ENCODE data around the gene AKAP9.
"Not testable (repeated sequence)": the region's sequence is repeated elsewhere in the genome, so short reads cannot be mapped to it uniquely, and the experiment has no call there.

The AKAP9 gene

DNA sequence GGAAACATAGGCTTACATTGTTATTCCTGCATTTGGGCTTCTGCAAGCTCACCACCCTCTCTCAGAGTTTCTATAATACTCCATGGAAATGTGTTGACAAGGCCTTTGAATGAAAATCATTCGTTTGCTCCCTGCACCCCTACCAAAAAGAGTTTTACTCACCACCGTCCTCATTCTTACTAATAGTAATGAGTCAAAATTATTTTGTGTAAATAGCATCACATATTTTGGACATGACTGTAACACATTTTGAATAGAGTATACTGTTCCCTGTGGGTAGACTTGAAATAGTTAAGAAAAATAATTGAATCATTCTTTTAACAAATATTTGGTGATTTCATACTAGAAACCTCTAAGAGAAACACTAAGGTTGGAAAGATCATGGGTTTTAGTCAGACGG is 84.6 kb downstream of the AKAP9 start:
- DNase-seq = no peak

DNA sequence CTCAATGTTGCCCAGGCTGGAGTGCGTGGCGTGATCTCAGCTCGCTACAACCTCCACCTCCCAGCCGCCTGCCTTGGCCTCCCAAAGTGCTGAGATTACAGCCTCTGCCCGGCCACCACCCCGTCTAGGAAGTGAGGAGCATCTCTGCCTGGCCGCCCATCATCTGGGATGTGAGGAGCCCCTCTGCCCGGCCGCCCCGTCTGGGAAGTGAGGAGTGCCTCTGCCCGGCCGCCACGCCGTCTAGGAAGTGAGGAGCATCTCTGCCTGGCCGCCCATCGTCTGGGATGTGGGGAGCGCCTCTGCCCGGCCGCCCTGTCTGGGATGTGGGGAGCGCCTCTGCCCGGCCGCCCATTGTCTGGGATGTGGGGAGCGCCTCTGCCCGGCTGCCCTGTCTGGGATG is 86.0 kb downstream of the AKAP9 start:
- DNase-seq = not testable (repeated sequence)

DNA sequence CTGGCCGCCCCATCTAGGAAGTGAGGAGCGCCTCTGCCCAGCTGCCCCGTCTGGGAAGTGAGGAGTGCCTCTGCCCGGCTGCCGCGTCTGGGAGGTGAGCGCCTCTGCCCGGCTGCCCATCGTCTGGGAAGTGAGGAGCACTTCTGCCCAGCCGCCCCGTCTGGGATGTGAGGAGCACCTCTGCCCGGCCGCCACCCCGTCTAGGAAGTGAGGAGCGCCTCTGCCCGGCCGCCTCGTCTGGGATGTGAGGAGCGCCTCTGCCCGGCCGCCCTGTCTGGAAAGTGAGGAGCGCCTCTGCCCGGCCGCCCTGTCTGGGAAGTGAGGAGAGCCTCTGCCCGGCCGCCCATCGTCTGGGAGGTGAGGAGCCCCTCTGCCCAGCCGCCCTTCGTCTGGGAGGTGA is 86.5 kb downstream of the AKAP9 start:
- not testable (repeated sequence) for DNase-seq

DNA sequence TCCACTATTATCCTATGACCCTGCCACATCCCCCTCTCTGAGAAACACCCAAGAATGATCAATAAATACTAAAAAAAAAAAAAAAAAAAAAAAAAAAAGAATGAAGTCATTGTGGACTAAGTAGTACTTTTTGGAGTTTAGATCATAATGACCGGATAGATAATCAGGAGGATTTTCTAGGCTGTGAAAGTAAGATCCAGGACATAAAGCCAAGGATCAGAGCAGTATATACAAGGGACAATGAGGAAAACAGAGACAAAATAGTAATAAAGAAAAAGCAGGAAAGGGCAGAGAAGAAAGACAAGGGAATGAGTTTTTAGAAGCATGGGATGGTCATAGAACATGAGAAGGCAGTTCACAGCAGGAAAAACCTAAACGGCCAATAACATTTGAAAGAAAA is 87.6 kb downstream of the AKAP9 start:
- DNase-seq = no peak

DNA sequence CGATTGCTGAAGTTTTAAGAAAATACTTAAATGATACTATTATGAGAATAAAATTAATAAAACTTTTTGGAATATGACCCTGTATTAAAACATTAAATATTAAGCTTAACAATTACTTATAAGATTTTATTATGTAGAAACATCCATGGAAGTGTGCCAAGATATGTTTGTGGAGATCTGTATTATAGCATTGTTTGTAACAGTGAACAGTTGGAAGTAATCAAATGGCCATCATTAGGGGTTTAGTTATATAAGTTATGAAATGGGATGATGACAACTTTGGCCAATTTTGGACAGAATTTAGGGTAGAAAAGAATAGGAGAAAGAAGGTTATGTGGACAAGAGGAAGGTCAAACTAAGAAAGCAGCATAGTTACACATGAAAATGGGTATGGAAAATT is 88.0 kb downstream of the AKAP9 start:
- no peak for DNase-seq

DNA sequence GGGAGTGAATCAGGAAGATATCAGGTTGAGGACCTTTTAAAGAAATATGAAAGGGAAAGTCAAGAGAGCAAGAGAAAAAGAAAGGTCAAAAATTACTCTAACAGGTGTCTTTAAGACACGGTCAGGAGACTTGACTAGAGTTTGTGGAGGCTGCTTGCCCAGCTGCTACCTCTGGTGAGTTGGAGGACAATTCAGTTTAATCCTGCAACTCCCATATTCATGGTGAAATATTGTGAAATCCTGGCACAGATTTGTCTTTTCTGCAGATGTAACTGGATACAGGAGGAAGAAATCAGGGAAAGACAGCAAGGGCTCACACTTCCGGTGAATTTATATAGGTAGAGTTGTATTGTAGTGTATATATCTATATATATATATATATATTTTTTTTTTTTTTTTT is 93.5 kb downstream of the AKAP9 start:
- DNase-seq = no peak

DNA sequence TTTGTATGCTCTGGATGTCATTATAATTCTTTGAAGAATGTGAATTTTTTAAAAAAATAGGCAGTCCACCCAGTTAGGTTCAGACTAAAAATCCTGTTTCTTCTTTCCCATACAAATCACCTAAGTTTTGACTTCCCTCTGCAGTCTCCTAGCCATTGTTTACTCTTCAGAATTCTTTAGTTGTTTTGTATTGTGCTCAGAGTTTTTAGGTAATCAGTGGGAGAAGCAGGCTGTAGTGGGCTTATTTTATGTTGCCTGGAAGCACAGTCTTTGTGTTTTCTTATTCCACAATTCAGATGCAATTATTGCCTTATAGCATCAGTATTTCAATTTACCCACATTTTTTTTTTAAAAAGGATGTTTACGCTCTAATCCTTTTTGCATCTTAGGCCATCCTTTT is 94.9 kb downstream of the AKAP9 start:
- no peak for DNase-seq

DNA sequence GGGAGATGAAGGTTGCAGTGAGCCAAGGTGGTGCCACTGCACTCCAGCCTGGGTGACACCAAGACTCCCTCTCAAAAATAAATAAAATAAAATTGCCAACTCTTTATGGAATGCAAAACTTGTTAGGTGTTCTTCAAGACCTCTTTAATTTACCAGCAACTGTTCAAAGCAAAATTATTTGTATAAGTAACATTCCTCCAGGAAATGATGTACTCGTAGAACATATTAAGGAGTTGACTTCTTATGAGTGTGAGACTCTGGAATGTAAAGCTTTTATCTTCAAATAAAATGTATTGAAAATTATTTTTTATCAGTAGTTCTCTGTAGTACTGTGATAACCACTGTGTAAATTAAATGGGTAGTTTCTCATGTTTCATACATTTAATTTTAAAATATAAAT is 99.2 kb downstream of the AKAP9 start:
- DNase-seq = no peak

DNA sequence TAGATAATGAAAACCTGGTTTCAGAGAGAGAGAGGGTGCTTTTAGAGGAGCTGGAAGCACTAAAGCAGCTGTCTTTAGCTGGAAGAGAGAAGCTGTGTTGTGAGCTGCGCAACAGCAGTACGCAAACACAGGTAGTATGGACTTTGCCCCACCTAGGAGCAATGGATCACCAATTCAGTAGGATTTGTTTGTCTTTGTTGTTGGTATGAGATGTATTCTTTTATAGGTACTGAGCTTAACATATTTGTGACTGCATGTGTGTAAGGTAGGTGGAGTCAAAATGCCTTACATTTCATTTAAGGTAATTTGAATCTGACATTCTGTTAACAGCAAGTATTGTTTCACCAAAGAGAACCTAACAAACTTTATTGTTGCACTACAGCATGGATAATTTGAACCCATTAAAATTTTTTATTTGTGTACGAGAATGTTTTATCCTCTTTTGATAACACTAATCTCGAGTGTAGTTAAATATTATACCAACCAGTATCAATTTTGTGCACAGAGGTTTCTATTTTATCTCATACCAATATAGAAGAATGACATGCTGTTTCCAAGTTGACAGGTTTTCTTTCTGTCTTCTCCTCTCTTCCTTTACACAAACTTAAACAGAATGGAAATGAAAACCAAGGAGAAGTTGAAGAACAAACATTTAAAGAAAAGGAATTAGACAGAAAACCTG is 101.5 kb downstream of the AKAP9 start:
- DNase-seq = no peak

DNA sequence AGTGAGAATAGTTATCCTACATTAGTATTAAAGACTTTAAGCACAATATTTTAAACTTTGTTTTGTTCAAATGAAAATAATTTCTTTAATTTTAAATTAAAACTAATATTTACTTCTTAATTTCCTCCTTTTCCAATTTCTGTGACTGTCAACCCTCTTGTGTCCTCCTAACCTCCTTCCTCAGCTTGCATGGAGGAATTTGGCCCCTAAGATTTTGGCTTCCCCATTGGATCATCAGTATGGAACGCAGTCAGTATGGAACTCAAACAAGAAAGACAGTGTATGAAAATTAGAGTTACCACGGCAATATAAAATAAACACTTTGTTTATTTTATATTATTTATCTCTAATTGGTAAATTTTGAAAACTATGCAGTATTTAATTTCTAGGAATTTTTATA is 102.4 kb downstream of the AKAP9 start:
- DNase-seq = no peak

DNA sequence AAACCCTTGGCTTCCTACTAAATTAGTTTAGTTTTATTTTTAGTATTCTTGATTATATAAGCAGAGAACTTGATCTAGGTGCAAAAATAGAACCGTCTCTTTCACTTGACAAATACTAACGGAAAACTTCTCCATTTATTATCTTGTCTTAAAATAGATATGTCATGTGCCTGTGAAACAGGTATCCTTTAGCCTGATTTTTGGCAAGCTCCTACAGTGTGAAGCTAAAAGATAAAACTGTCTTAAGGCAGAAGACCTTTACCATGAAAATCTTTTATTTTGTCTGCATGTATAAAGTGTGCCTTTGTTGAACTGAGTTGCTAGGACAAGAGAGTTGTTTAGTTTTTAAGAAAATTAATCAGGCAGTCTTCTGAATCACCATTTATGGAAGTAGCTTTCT is 103.0 kb downstream of the AKAP9 start:
- DNase-seq = no peak

DNA sequence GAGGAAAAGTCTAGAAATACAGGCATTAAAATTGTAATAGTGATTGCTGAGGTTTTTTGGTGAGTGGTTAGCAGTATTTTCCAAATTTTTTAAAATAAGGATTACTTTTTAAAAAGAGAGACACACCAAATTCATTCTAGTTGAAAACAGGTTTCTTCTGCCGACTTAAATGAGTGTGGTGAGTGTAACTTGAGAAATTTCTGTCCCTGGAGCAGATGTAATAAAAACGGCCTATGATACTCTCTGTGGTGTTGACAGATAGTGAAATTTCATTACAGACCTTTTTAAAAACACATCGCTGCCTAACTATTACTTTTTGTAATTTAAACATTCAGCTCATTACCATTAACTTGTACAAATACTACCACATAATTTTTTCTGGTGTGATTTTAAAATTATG is 103.5 kb downstream of the AKAP9 start:
- no peak for DNase-seq

DNA sequence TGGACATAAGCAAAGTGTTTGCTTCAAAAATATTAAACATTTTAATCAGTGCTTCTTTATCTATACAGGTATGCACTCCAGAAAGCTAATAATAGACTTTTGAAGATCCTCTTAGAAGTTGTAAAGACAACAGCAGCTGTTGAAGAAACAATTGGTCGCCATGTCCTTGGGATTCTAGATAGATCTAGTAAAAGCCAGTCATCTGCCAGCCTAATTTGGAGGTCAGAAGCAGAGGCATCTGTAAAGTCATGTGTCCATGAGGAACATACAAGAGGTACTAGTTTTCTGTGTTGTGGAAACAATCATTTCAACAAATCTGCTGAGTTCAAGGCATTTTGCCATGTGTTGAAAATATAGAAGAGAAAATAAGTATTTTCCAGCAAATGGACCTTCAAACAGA is 104.3 kb downstream of the AKAP9 start:
- no peak for DNase-seq

DNA sequence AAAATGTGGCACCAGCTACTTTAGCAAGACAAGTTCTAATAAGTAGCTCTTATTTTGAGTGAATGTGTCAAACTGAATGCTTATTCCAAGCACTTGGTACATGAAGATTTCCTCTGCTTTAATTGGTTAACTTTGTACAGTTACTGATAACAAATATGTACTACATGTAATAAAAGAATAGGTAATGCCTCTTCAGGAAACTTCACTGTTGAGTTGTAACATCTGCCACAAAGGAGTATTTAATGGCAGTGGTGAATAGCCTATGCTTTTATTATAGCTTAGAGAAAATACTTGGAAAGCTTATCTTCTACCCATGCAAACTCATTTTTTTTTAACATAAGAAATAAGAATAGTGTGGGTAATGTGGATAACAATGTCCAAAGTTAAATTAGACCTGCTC is 111.0 kb downstream of the AKAP9 start:
- DNase-seq = no peak

DNA sequence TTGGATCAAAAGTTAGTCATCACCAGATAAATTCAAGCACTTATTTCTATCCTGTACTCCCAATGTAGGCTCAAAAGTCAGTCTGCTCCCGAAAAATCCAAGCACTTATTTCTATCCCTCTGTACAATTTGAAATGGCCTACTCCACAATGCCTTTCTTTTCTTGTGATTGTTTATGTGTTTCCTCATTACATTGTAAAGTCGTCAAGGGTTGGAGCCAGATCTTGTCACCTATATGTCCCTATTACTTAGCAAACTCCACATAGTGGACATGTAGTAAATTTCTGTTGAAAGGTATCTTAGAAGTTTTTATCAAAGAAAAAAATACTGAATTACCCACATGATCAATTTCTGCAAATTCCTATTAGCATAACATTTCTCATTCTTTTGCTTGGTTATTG is 111.5 kb downstream of the AKAP9 start:
- DNase-seq = no peak

DNA sequence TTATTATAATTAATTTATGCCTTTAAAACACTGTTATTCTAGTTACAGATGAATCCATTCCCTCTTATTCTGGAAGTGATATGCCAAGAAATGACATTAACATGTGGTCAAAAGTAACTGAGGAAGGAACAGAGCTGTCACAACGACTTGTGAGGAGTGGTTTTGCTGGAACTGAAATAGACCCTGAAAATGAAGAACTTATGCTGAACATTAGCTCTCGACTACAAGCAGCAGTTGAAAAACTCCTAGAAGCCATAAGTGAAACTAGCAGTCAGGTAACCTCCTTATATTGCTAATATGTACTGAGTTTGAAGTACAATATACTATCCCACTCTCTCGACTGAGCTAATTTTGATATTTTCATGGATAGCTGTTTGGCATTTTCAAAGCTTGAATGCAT is 112.0 kb downstream of the AKAP9 start:
- DNase-seq = no peak

DNA sequence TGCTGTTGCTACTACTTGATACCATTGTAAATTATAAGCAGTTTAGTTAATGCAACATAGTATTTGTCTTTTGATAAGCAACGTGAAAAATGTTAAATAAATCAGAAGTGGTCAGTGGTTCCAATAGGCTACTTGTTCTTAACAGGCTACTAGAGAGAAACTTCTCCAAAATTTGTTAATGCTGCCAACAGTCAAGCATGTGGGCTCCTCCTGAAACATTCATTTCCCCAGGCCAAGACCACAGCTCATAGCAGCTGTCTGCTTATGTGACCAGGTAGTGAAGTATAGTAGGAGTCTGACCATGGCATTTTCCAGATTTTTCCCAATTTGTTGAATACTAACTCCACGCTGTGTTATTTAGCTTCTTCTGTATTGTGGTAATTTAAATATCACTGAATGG is 112.7 kb downstream of the AKAP9 start:
- DNase-seq = no peak

DNA sequence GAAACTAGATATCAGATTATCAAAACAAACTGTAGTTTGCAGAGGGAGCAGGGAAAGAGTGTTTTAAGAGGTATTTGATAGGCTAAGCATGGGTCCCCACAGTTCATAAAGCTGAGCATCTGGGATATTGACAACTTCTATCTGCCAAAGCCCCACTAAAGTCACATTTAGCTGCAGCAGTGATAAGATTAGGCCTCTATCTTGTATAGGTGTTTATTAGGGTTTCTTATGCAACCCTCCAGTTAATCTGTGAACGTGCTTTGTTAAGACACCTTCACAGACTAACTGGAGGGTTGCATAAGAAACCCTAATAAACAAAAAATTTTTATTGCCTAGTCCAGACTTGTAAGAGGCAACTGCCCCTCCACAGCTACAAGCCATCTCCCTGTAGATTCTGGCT is 115.6 kb downstream of the AKAP9 start:
- no peak for DNase-seq

DNA sequence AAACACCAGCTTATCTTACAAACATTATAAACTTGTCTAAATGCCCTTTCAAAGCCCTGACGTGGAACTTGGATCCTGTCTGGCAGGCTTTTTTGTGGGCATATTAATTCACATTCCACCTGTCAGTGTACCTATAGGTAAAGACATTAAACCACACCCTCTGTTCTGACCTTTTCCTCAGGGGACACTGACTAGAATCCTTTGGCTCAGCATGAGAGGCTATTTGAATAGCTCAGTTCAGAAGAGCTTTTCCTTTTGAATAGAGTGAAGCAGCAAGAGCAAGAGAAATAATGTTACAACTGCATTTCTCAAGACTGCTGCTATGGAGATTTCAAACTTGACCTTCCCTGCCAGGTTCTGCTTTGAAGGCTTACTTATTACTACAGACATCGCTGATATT is 116.7 kb downstream of the AKAP9 start:
- no peak for DNase-seq

DNA sequence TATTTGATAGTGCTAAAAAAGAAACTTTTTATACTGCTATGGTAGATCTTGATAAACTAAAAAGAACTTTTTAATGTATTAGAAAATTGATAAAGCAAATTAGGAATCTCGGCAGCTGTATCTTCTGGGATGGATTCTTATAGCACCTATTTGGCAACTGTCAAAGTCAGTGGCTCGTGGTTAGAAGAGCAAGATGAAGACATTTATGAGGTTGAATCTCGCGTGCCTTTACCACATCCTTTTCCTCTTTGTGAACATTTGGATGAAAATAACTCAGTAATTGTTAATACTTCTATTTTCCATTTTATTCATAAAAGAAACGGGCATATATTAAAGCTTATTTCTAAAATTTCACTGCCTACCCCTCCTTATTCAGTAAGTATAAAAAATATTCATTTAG is 117.4 kb downstream of the AKAP9 start:
- DNase-seq = no peak

DNA sequence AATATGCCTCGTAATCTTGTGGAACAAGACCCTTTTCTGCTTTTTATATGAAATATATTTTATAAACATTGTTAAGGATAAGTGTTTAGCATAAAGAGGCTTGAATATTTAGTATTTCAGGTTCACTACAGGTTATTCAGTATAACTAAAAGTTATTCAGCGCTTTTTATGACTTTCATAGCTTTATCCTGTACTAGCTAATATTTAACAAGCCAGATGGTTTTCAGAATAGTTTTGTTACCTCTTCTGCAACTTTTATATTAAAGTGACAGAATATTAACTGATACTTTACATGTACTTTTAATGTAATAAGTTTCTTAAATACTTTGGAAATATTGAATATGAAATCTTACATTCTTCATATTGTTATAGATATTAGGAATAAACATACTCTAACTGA is 118.2 kb downstream of the AKAP9 start:
- no peak for DNase-seq

DNA sequence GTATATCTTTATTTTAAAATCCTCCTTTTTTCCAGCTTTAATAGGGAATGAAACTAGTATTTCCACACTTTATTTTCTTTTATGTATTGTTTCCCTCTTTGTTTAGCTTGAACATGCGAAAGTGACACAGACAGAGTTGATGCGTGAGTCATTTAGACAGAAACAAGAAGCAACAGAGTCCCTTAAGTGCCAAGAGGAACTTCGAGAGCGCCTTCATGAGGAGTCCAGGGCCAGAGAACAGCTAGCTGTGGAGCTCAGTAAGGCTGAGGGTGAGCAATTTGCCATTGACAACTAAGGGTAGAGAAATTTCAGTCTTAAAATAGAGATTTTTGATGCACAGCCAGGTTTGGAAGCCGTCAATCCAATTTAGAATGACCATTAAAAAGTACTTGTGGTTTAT is 120.5 kb downstream of the AKAP9 start:
- no peak for DNase-seq

DNA sequence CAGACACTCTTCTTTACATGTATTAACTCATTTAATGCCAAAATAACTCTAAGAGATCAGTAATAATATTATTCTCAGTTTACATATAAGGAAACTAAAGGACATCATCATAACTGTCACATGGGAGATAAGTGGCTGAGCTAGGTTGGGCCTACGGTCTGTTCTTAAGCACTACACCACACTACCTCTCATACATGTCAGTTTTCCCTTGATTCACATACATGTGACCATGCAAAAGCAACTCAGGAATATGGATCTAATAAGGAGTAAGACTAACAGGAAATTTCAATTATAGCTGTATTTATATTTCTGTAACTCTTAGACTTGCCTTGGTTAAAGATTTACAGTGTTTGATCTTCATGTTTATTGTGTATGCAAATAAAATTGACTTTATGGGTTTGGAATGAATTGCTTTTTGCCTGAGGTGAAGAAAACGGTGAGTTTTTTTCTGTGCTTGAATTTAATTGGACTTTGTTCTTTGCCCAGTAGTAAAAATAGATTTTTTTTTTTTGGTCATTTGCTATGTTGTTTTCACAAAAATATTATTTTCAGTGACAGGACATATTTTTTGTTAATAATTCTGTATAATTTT is 123.9 kb downstream of the AKAP9 start:
- no peak for DNase-seq

DNA sequence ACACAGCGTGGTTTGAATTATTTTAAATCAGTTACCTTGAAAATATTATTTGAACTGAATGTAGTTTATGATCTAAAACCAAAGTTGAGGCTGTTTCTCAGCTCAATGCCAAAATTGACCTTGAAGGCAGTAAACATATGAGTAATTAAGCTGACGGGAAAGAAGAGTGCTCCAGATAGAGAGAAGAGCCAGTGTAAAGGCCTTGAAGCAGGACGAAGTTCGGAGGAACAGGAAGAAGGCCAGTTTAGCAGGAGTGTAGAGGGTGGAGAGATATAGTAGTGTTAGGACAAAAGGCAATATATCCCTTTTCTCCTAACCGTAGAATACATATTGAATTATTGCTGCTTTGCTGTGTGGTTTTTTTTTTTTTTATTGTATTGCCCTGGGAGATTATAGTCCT is 130.4 kb downstream of the AKAP9 start:
- DNase-seq = no peak

DNA sequence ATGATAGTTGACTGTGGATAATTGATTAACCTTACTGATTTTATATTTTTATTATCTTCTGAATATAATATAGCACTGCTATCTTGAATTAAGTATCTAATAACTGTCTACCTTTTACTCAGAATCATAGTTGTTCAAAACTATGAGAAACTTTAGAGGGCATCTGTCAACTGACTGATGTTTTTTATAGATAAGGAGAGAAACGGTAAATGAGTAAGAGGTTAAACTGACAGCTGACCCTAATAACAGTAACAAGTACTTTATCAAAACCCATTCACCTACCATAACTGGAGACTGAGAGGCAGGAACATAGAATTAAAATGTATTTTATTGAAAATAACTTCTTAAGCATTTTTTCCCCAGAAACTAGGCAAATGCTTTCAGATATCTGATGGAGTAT is 131.5 kb downstream of the AKAP9 start:
- DNase-seq = no peak
